ENCODE data around the gene DNMT1.

DNMT1 gene

GRCh38 chr19:10093295-10094186, 101.2 kb downstream of the DNMT1 start:
- no peak overlapping the region for H3K4me3 ChIP-seq (ENCODE audit: low read depth, low read length)

GRCh38 chr19:10092648-10093294, 102.0 kb downstream of the DNMT1 start:
- no peak overlapping the region for H3K4me3 ChIP-seq (ENCODE audit: low read depth, low read length)
- TF ChIP-seq, protein P1, sequence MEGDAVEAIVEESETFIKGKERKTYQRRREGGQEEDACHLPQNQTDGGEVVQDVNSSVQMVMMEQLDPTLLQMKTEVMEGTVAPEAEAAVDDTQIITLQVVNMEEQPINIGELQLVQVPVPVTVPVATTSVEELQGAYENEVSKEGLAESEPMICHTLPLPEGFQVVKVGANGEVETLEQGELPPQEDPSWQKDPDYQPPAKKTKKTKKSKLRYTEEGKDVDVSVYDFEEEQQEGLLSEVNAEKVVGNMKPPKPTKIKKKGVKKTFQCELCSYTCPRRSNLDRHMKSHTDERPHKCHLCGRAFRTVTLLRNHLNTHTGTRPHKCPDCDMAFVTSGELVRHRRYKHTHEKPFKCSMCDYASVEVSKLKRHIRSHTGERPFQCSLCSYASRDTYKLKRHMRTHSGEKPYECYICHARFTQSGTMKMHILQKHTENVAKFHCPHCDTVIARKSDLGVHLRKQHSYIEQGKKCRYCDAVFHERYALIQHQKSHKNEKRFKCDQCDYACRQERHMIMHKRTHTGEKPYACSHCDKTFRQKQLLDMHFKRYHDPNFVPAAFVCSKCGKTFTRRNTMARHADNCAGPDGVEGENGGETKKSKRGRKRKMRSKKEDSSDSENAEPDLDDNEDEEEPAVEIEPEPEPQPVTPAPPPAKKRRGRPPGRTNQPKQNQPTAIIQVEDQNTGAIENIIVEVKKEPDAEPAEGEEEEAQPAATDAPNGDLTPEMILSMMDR (IDR thresholded peaks at IDR 0.05; ENCODE audit: low read depth, low read length): no peak

More at GRCh38 chr19:10093295-10094186, 101.2 kb downstream of the DNMT1 start:
- TF ChIP-seq, protein P1 (IDR thresholded peaks at IDR 0.05; ENCODE audit: low read depth, low read length): no peak

DNA sequence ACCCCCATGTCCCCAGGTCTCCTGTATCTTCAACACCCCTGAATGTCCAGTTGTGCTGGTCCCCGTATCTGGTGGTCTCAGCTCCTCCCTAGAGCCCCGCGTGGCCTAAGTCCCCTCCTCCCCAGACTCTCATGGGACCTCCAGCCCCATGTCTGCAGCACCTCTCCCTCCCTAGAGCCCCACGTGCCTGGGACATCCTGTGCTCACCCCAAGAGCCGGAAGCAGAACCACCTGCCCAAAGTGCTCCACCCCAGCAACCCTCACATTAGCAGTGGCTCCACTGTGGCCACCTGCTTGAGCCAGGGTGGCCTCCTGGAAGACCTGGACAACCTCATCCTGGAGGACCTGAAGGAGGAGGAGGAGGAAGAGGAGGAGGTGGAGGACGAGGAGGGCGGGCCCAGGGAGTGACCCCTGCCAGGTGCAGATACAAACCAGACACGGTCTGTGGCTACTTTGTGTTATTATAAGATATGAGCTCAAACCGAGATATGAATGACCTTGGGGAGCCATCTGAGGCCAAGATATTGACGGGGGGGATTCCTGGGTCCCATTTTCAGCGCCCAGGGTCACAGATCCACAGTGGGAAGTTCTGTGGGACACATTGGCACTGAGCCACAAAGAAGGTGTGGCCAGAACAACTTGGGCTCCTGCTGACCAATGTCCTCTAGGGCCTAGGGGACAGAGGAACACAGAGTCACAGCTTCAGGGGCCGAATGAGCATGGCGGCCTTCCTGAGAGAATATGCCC, 102.7 kb downstream of the DNMT1 start:
- H3K4me3 ChIP-seq (ENCODE audit: low read depth, low read length): no peak overlapping the region
- TF ChIP-seq, protein P1 (IDR thresholded peaks at IDR 0.05; ENCODE audit: low read depth, low read length): no peak

- H3K4me3 ChIP-seq (ENCODE audit: low read depth, low read length): no peak overlapping the region
- TF ChIP-seq, protein P1 (IDR thresholded peaks at IDR 0.05; ENCODE audit: low read depth, low read length): no peak
Observed at GRCh38 chr19:10091370-10091687, 103.4 kb downstream of the DNMT1 start.

DNA sequence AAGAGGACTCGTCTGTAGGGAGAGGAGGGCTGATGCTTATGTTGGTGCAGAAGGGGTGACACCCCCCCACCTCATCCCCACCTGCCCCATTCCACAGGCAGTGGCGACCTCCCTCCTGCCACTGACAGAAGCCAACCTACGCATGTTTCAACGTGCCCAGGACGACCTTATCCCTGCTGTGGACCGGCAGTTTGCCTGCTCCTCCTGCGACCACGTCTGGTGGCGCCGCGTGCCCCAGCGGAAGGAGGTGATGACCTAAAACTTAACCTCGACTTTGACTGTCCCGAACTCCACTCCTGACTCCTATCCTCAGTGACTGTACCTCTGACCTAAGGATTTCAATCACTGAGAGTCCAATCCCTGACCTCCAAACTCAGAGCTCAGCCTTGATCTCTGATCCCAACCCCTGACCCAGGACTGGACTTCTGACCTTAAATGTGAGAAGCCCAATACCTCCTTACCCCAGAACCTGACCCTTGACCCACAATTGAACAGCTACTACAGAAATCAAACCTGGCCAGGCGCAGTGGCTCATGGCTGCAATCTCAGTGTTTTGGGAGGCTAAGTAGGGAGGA, 104.9 kb downstream of the DNMT1 start:
- TF ChIP-seq, protein P1 (IDR thresholded peaks at IDR 0.05; ENCODE audit: low read depth, low read length): no peak

DNA sequence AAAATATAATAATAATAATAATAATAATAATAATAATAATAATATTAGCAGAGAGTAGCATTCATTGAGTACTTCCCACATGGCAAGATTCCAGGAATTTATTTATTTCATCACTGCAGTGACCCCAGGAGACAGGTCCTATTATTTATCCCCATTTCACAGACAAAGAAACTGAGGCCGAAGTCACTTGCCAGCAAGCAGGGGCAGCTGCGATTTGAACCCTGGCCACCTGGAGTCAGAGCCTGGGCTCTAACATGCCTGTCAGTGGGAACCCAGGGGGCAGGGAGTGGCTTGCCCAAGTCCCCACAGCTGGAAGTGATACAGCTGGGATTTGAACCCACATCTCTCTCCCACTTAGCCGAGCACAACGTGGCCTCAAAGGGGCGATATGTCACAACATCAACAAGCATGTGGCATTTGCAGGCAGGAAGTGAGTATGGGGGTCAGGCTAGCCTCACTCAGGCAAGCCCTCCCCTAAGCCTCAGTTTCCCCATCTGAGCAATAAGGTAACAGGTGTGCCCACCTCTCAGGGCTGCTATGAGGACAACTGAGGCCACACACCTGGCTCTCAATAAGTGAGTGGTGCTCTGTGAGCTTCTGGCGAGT, 105.7 kb downstream of the DNMT1 start:
- TF ChIP-seq, protein P1 (IDR thresholded peaks at IDR 0.05; ENCODE audit: low read depth, low read length): no peak
- no peak overlapping the region for H3K4me3 ChIP-seq (ENCODE audit: low read depth, low read length)

More for the DNA sequence above, 104.9 kb downstream of the DNMT1 start:
- H3K4me3 ChIP-seq (ENCODE audit: low read depth, low read length): no peak overlapping the region
